ENCODE data around the gene GGNBP2.

GRCh38 chr17:36608794-36609497 lies 64.2 kb downstream of the GGNBP2 start:
- TF ChIP-seq POLR2A (IDR thresholded peaks at IDR 0.05; ENCODE audit: low read length): no peak
- no peak for TF ChIP-seq GATA1 (IDR thresholded peaks at IDR 0.05; ENCODE audit: low read depth, low read length)

Data from erythroblast (primary cell).